GM20000 (cell line): ENCODE measurements around the gene TXNRD1.

ENCODE experiments used
- DNase-seq: peaks from one replicate; pipeline ENCODE4 v3.0.0; 2012; ENCODE audit warnings: low spot score
- TF ChIP-seq, protein P1 (sequence below): IDR thresholded peaks from 2 replicates; pipeline ENCODE4 v1.5.1; 2012; ENCODE audit warnings: mild to moderate bottlenecking, control low read depth; ENCODE audit errors: extremely low read depth, missing control alignments

The TXNRD1 gene

DNA sequence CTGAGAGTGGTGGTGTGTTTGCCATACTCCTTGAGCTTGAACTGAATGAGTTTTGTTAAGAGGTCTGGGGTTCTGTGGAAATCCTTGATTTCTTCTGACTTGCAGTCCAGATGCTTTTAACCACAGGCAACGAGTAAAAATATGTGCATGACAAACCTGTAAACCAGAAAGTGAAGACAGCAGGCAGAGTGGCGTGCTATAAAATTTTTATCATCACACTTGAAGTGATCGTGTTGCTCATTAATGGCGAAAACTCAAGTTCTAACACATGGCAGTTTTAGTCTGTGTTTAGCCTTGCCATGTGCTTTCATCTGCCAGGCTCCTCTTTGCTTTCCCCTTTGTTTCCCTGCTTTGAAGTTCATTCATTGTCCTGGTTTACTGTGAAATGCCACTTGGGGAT lies 28.0 kb downstream of the TXNRD1 start:
- TF ChIP-seq, protein P1, sequence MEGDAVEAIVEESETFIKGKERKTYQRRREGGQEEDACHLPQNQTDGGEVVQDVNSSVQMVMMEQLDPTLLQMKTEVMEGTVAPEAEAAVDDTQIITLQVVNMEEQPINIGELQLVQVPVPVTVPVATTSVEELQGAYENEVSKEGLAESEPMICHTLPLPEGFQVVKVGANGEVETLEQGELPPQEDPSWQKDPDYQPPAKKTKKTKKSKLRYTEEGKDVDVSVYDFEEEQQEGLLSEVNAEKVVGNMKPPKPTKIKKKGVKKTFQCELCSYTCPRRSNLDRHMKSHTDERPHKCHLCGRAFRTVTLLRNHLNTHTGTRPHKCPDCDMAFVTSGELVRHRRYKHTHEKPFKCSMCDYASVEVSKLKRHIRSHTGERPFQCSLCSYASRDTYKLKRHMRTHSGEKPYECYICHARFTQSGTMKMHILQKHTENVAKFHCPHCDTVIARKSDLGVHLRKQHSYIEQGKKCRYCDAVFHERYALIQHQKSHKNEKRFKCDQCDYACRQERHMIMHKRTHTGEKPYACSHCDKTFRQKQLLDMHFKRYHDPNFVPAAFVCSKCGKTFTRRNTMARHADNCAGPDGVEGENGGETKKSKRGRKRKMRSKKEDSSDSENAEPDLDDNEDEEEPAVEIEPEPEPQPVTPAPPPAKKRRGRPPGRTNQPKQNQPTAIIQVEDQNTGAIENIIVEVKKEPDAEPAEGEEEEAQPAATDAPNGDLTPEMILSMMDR: no peak
- no peak for DNase-seq

DNA sequence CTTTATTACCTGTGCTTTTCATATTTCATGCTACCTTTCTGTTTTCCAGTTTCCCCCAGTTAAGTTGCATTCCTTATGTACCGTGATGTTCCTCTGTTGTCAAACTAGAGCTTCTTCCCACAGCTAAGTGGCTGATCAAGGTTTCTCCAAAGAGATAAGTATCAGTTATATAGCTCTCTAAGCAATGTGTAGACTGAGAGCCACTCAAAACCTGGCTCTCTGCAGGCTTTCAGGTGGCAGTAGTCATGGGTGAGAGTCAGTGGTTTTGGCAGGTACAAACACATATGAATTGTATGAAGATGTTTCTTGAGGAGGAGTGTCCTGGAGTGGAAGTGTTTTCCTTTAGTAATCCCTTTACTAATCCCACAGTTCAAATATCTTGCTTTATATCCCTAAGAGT lies 28.4 kb downstream of the TXNRD1 start:
- DNase-seq: no peak
- TF ChIP-seq, protein P1: no peak

DNA sequence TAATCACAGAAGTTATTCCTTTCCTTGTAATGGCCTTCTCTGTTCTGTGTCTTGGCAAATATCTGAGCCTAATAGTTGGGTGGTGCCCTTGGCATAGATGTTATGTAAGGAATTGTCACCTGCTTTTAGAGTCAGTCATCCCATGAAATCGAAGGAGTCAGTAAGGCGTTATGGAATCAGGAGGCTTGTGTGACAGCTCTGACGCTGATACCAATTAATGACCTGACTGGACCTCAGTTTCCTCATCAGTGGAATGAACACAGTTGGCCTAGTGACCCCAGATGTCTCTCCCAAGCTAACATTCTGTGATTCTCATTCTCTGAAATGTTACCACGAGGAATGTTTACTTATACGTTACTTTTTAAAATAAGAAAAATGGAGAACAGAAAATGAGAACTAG lies 32.1 kb downstream of the TXNRD1 start:
- TF ChIP-seq, protein P1: no peak
- DNase-seq: no peak

GRCh38 chr12:104248444-104248843 lies 32.9 kb downstream of the TXNRD1 start:
- no peak for DNase-seq
- TF ChIP-seq, protein P1: no peak

DNA sequence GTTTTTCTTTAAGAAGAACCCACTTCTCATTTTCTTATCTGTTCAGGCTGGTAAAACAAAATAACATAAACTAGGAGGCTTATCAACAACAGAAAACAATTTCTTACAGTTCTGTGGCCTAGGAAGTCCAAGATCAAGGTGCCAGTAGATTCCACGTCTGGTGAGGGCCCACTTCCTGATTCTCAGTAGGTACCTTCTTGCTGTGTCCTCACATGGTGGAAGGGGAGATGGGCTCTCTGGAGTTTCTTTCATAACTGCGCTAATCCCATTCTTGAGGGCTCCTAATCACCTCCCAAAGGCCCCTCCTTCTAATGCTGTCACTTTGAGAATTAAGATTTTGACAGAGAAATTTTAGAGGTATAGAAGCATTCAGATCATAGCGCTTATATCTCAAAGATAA lies 33.4 kb downstream of the TXNRD1 start:
- TF ChIP-seq, protein P1: no peak
- no peak for DNase-seq

- DNase-seq: no peak
- TF ChIP-seq, protein P1: no peak
Measured at GRCh38 chr12:104249898-104250297, 34.3 kb downstream of the TXNRD1 start.

- TF ChIP-seq, protein P1: no peak
- DNase-seq: no peak
Measured at GRCh38 chr12:104250366-104251125, 35.0 kb downstream of the TXNRD1 start.
